Right lobe of liver (tissue), 4 donors: ENCODE measurements around the gene SH3D21.

ENCODE experiments used
- CTCF ChIP-seq, 4 donors: fragments of 200-600 bp in 3 of 4; fragments of 450-650 bp in 1 of 4; IDR thresholded peaks; one replicate each; pipeline versions ENCODE4 v1.5.1 to v1.8.0; 2016 to 2022; ENCODE audit warnings: antibody characterized with exemption in 4 of 4, mild to moderate bottlenecking in 2 of 4
- POLR2A ChIP-seq: fragments of 450-650 bp; IDR thresholded peaks from one replicate; pipeline ENCODE4 v1.6.1; 2017; ENCODE audit warnings: antibody characterized with exemption, mild to moderate bottlenecking
- donor health status: DM: no; HTN: no; CAD: no.
- donor health status: DM: no; HTN: no; CAD: no.
- donor health status: DM: no; HTN: yes; CAD: no.

GRCh38 chr1:36359383-36359782 is 53.2 kb downstream of the SH3D21 start:
- TF ChIP-seq CTCF (IDR thresholded peaks at IDR 0.05) (no peak), POLR2A (no peak)
